PC-3 (cell line): Measurements from ENCODE around the gene PTPMT1. TPM values are rescaled to one million over a fixed set of nuclear protein-coding genes. Genes with fewer than 3 reads are reported as not detected.
"Not testable (repeated sequence)": the region's sequence is repeated elsewhere in the genome, so short reads cannot be mapped to it uniquely, and the experiment has no call there.

Source experiments
- ATAC-seq: fragments of 200-7000 bp; cut with Tn5 transposase; 2 replicates; pipeline ENCODE4 v1.9.1; 2020; ENCODE audit warnings: mild to moderate bottlenecking, moderate library complexity
- BruUV-seq: library from RNA; stranded (reverse); fragments of 400-500 nt; replicated peaks from 2 replicates; lab custom pipeline; 2021; lab: Mats Ljungman, UMichigan
- CTCF ChIA-PET: fragments of 300-600 bp; sonication (Branson Sonifier 250); formaldehyde crosslinking; loops from one replicate; lab custom pipeline; 2022; ENCODE audit warnings: antibody characterized with exemption; lab: Charles Lee
- POLR2A ChIA-PET: fragments of 300-600 bp; sonication (Branson Sonifier 250); formaldehyde crosslinking; loops from one replicate; lab custom pipeline; 2022; ENCODE audit warnings: antibody characterized with exemption; ENCODE audit not compliant: unreplicated experiment; lab: Charles Lee
- DNase-seq: peaks from one replicate; pipeline ENCODE4 v3.0.0-alpha.2; 2015
- H2AFZ ChIP-seq: fragments of 300-600 bp; sonication (generic); 2 replicates; pipeline ENCODE4 v1.6.0; 2016; ENCODE audit warnings: antibody characterized with exemption, low read length
- H3F3A ChIP-seq: fragments of 300-600 bp; sonication (generic); one replicate; pipeline ENCODE4 v1.6.0; 2017; ENCODE audit warnings: antibody characterized with exemption, low read length, control low read depth, mild to moderate bottlenecking; ENCODE audit not compliant: unreplicated experiment
- H3K27ac ChIP-seq: fragments of 300-600 bp; sonication (generic); 2 replicates; pipeline ENCODE4 v1.5.1; 2016; ENCODE audit warnings: mild to moderate bottlenecking, low read length
- H3K27me3 ChIP-seq: fragments of 300-600 bp; sonication (generic); 2 replicates; pipeline ENCODE4 v1.6.1; 2016; ENCODE audit warnings: low read length, mixed read lengths
- H3K36me3 ChIP-seq: fragments of 300-600 bp; sonication (generic); 2 replicates; pipeline ENCODE4 v1.6.1; 2016; ENCODE audit warnings: low read depth, mixed run types, low read length, mixed read lengths
- H3K4me1 ChIP-seq: fragments of 300-600 bp; sonication (generic); 2 replicates; pipeline ENCODE4 v1.5.1; 2016; ENCODE audit warnings: low read length; ENCODE audit not compliant: insufficient read depth
- H3K4me2 ChIP-seq: fragments of 300-600 bp; sonication (generic); 2 replicates; pipeline ENCODE4 v1.6.0; 2016; ENCODE audit warnings: low read length
- H3K4me3 ChIP-seq: fragments of 300-600 bp; sonication (generic); 2 replicates; pipeline ENCODE4 v1.5.1; 2016; ENCODE audit warnings: mild to moderate bottlenecking, low read length, mixed read lengths
- H3K79me2 ChIP-seq: fragments of 300-600 bp; sonication (generic); 2 replicates; pipeline ENCODE4 v1.6.1; 2017; ENCODE audit warnings: low read length, mixed read lengths
- H3K9ac ChIP-seq: fragments of 300-600 bp; sonication (generic); 2 replicates; pipeline ENCODE4 v1.6.0; 2016; ENCODE audit warnings: mild to moderate bottlenecking, low read length
- H3K9me2 ChIP-seq: fragments of 300-600 bp; sonication (generic); replicated peaks from 2 replicates; pipeline ENCODE4 v1.6.1; 2016; ENCODE audit warnings: mixed run types, low read length, mixed read lengths
- H3K9me3 ChIP-seq: fragments of 300-600 bp; sonication (generic); 2 replicates; pipeline ENCODE4 v1.6.1; 2016; ENCODE audit warnings: low read length, mixed read lengths
- H4K20me1 ChIP-seq: fragments of 300-600 bp; sonication (generic); 2 replicates; pipeline ENCODE4 v1.6.1; 2016; ENCODE audit warnings: low read length, mixed read lengths
- CTCF ChIP-seq: fragments of 300-600 bp; sonication (generic); conservative IDR thresholded peaks from 2 replicates; pipeline ENCODE4 v1.5.1; 2017; ENCODE audit warnings: antibody characterized with exemption, low read depth, mild to moderate bottlenecking, low read length
- EZH2 ChIP-seq: fragments of 300-600 bp; sonication (generic); IDR thresholded peaks from one replicate; pipeline ENCODE4 v1.6.1; 2017; ENCODE audit warnings: antibody characterized with exemption, mild to moderate bottlenecking, low read length; ENCODE audit not compliant: unreplicated experiment
- EZH2phosphoT487 ChIP-seq: fragments of 300-600 bp; sonication (generic); IDR thresholded peaks from 2 replicates; pipeline ENCODE4 v1.6.1; 2018; ENCODE audit warnings: mild to moderate bottlenecking, antibody characterized with exemption, low read length, borderline replicate concordance
- intact Hi-C: fragments of 100-400 bp; cut with micrococcal nuclease; formaldehyde crosslinking; loops from 2 replicates; pipeline ENCODE4 v1.9.0; 2023
- total RNA-seq: library from RNA; depleted of rRNA; stranded (reverse); fragments of >200 nt; gene quantifications from 2 replicates; pipeline ENCODE4 v1.2.3, GENCODE V29; 2014

PTPMT1 gene
- total RNA-seq, 1 experiment from 2014 or later: 212 TPM

GRCh38 chr11:47527186-47527585, 38.2 kb upstream of the PTPMT1 start:
- Histone ChIP-seq H3K27me3 (no peaks in the 10 kb centered on the region), H3K9me2 (no peaks in the 10 kb centered on the region), H3K4me3 (no peak overlapping the region), H3K4me2 (no peak overlapping the region), H4K20me1 (peaks cover 47% of the 10 kb centered on the region), H3K9ac (no peak overlapping the region), H2AFZ (no peak overlapping the region), H3F3A (peaks cover 8% of the 10 kb centered on the region), H3K79me2 (peaks cover 100% of the 10 kb centered on the region), H3K27ac (no peak overlapping the region), H3K9me3 (no peaks in the 10 kb centered on the region), H3K4me1 (peaks cover 24% of the 10 kb centered on the region), H3K36me3 (0 out of 2 replicates have a peak, but pooled peaks cover 2% of the 10 kb centered on the region)
- TF ChIP-seq EZH2 (no peak), CTCF (no peak), EZH2phosphoT487 (no peak)
- intact Hi-C loops: no loop called here
- CTCF ChIA-PET: no interaction called here
- DNase-seq (no peak), ATAC-seq (no peak)
- BruUV-seq: no TSS peak
- POLR2A ChIA-PET: no interaction called here

- Histone ChIP-seq H3K4me2 (no peak overlapping the region), H3F3A (no peaks in the 10 kb centered on the region), H3K27ac (no peak overlapping the region), H3K9me3 (no peaks in the 10 kb centered on the region), H3K27me3 (no peaks in the 10 kb centered on the region), H3K4me1 (peaks cover 10% of the 10 kb centered on the region), H3K9ac (no peak overlapping the region), H2AFZ (no peak overlapping the region), H3K4me3 (no peak overlapping the region), H3K36me3 (no peaks in the 10 kb centered on the region), H4K20me1 (peaks cover 38% of the 10 kb centered on the region), H3K79me2 (peaks cover 100% of the 10 kb centered on the region), H3K9me2 (no peaks in the 10 kb centered on the region)
- intact Hi-C loops: no loop called here
- TF ChIP-seq EZH2phosphoT487 (no peak), CTCF (no peak), EZH2 (no peak)
- BruUV-seq: no TSS peak
- ChIA-PET POLR2A (no interaction called here), CTCF (no interaction called here)
- no peak for ATAC-seq
- no peak for DNase-seq
Observed at GRCh38 chr11:47529951-47530350, 35.4 kb upstream of the PTPMT1 start.

DNA sequence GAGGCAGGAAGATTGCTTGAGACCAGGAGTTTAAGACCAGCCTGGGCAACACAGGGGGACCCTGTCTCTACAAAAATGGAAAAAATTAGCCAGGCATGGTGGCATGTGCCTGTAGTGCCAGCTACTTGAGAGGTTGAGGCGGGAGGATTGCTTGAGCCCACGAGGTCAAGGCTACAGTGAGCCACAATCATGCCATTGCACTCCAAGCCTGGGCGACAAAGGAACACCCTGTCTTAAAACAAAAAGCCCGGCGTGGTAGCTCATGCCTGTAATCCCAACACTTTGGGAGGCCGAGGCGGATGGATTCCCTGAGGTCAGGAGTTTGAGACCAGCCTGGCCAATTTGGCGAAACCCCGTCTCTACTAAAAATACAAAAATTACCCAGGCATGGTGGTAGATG, 34.7 kb upstream of the PTPMT1 start:
- H3K9me2 ChIP-seq, H3K9ac ChIP-seq, ATAC-seq, H2AFZ ChIP-seq, H3K36me3 ChIP-seq, H3K27me3 ChIP-seq, DNase-seq, H3F3A ChIP-seq, H3K4me2 ChIP-seq, H3K4me3 ChIP-seq, CTCF ChIA-PET, BruUV-seq, H3K27ac ChIP-seq, intact Hi-C loops, H3K9me3 ChIP-seq: not testable (repeated sequence)
- POLR2A ChIA-PET: interaction anchor here (0.6 kb wide), 1 partner anchor 185 kb away, joined by 3 read pairs; no protein-coding TSS in a partner anchor
- H3K4me1 ChIP-seq: peaks cover 10% of the 10 kb centered on the region
- peaks cover 100% of the 10 kb centered on the region for H3K79me2 ChIP-seq
- peaks cover 41% of the 10 kb centered on the region for H4K20me1 ChIP-seq
